ENCODE measurements around the gene ARL5C. TPM values are rescaled to one million over a fixed set of nuclear protein-coding genes. Genes with fewer than 3 reads are reported as not detected.
"Not testable (repeated sequence)": the region's sequence is repeated elsewhere in the genome, so short reads cannot be mapped to it uniquely, and the experiment has no call there.

The ARL5C gene
- total RNA-seq, 1 donor from 2014 or later, result not detected

- Mint-ChIP-seq H3K4me1 (ENCODE audit: low read depth, unreplicated experiment) (peaks cover 5% of the 10 kb centered on the region), H3K4me3 (ENCODE audit: unreplicated experiment) (no peak overlapping the region), H3K27ac (ENCODE audit: unreplicated experiment) (no peak overlapping the region), H3K9me3 (ENCODE audit: unreplicated experiment) (no peaks in the 10 kb centered on the region), H3K27me3 (ENCODE audit: low read depth, unreplicated experiment) (peaks cover 31% of the 10 kb centered on the region), H3K36me3 (ENCODE audit: low read depth, unreplicated experiment) (peaks cover 2% of the 10 kb centered on the region)
- FAIRE-seq (no peak), DNase-seq (ENCODE audit: low read depth) (no peak)
- Histone ChIP-seq H2AFZ (ENCODE audit: low read depth, low read length) (no peak overlapping the region), H3K9me3 (ENCODE audit: insufficient read depth, low read depth, low read length) (no peaks in the 10 kb centered on the region), H3K4me1 (ENCODE audit: insufficient read depth, low read length) (peaks cover 4% of the 10 kb centered on the region), H3K4me3 (ENCODE audit: insufficient read depth, low read depth, low read length) (no peak overlapping the region), H4K20me1 (ENCODE audit: insufficient read depth, low read length) (peaks cover 5% of the 10 kb centered on the region), H3K27ac (ENCODE audit: low read depth, low read length) (no peak overlapping the region), H3K79me2 (ENCODE audit: insufficient read depth, low read length) (no peaks in the 10 kb centered on the region), H3K4me2 (ENCODE audit: low read length) (no peak overlapping the region), H3K36me3 (ENCODE audit: insufficient read depth, low read length) (no peaks in the 10 kb centered on the region), H3K9ac (ENCODE audit: low read length) (no peak overlapping the region), H3K27me3 (ENCODE audit: insufficient read depth, low read length) (peaks cover 34% of the 10 kb centered on the region)
- TF ChIP-seq CTCF (IDR thresholded peaks at IDR 0.05; ENCODE audit: insufficient read depth, low read depth, low read length), result no peak
- no peak for TF ChIP-seq EZH2 (IDR thresholded peaks at IDR 0.05; ENCODE audit: insufficient read depth, low read length)
Observed at GRCh38 chr17:39169101-39169500, 3.1 kb upstream of the ARL5C start.

GRCh38 chr17:39168503-39168902 is 2.5 kb upstream of the ARL5C start:
- not testable (repeated sequence) for H3K79me2 ChIP-seq (ENCODE audit: insufficient read depth, low read length); H3K36me3 Mint-ChIP-seq (ENCODE audit: low read depth, unreplicated experiment); H2AFZ ChIP-seq (ENCODE audit: low read depth, low read length); H3K4me1 Mint-ChIP-seq (ENCODE audit: low read depth, unreplicated experiment); H4K20me1 ChIP-seq (ENCODE audit: insufficient read depth, low read length); H3K27ac Mint-ChIP-seq (ENCODE audit: unreplicated experiment); H3K36me3 ChIP-seq (ENCODE audit: insufficient read depth, low read length); H3K27ac ChIP-seq (ENCODE audit: low read depth, low read length); H3K4me2 ChIP-seq (ENCODE audit: low read length); FAIRE-seq; H3K4me1 ChIP-seq (ENCODE audit: insufficient read depth, low read length); H3K4me3 Mint-ChIP-seq (ENCODE audit: unreplicated experiment); H3K9me3 Mint-ChIP-seq (ENCODE audit: unreplicated experiment); H3K9ac ChIP-seq (ENCODE audit: low read length); H3K9me3 ChIP-seq (ENCODE audit: insufficient read depth, low read depth, low read length); H3K4me3 ChIP-seq (ENCODE audit: insufficient read depth, low read depth, low read length); DNase-seq (ENCODE audit: low read depth)
- peaks cover 32% of the 10 kb centered on the region for H3K27me3 Mint-ChIP-seq (ENCODE audit: low read depth, unreplicated experiment)
- H3K27me3 ChIP-seq (ENCODE audit: insufficient read depth, low read length), result peaks cover 34% of the 10 kb centered on the region

- H3K36me3 Mint-ChIP-seq (ENCODE audit: low read depth, unreplicated experiment), result peaks cover 2% of the 10 kb centered on the region
- H4K20me1 ChIP-seq (ENCODE audit: insufficient read depth, low read length), result no peaks in the 10 kb centered on the region
- no peak overlapping the region for H3K4me3 Mint-ChIP-seq (ENCODE audit: unreplicated experiment)
- H3K9me3 ChIP-seq (ENCODE audit: insufficient read depth, low read depth, low read length), result no peaks in the 10 kb centered on the region
- H3K4me1 ChIP-seq (ENCODE audit: insufficient read depth, low read length), result peaks cover 4% of the 10 kb centered on the region
- H3K27ac Mint-ChIP-seq (ENCODE audit: unreplicated experiment), result no peak overlapping the region
- H3K4me1 Mint-ChIP-seq (ENCODE audit: low read depth, unreplicated experiment), result peaks cover 5% of the 10 kb centered on the region
- FAIRE-seq, result no peak
- H3K27ac ChIP-seq (ENCODE audit: low read depth, low read length), result no peak overlapping the region
- H3K9ac ChIP-seq (ENCODE audit: low read length), result no peak overlapping the region
- H3K79me2 ChIP-seq (ENCODE audit: insufficient read depth, low read length), result no peaks in the 10 kb centered on the region
- TF ChIP-seq CTCF (IDR thresholded peaks at IDR 0.05; ENCODE audit: insufficient read depth, low read depth, low read length), result no peak
- TF ChIP-seq EZH2 (IDR thresholded peaks at IDR 0.05; ENCODE audit: insufficient read depth, low read length), result no peak
- DNase-seq (ENCODE audit: low read depth), result no peak
- H3K4me2 ChIP-seq (ENCODE audit: low read length), result no peak overlapping the region
- no peaks in the 10 kb centered on the region for H3K9me3 Mint-ChIP-seq (ENCODE audit: unreplicated experiment)
- H3K27me3 Mint-ChIP-seq (ENCODE audit: low read depth, unreplicated experiment), result peaks cover 37% of the 10 kb centered on the region
- peaks cover 34% of the 10 kb centered on the region for H3K27me3 ChIP-seq (ENCODE audit: insufficient read depth, low read length)
- H3K36me3 ChIP-seq (ENCODE audit: insufficient read depth, low read length), result no peaks in the 10 kb centered on the region
- H2AFZ ChIP-seq (ENCODE audit: low read depth, low read length), result no peak overlapping the region
- no peak overlapping the region for H3K4me3 ChIP-seq (ENCODE audit: insufficient read depth, low read depth, low read length)
Observed at GRCh38 chr17:39167476-39167875, 1.5 kb upstream of the ARL5C start.
